Parathyroid adenoma (tissue), 2 donors: ENCODE results near the gene CEP135.

Experiments used
- H2AFZ ChIP-seq: fragments of 300-600 bp; sonication (generic); one replicate; pipeline ENCODE4 v1.7.0; 2017; ENCODE audit warnings: antibody characterized with exemption, mild to moderate bottlenecking
- H3K27ac ChIP-seq: fragments of 300-600 bp; sonication (generic); one replicate; pipeline ENCODE4 v1.7.0; 2017
- H3K27me3 ChIP-seq: fragments of 300-600 bp; sonication (generic); one replicate; pipeline ENCODE4 v1.7.0; 2017; ENCODE audit warnings: low read length; ENCODE audit not compliant: control insufficient read depth, insufficient read depth
- H3K36me3 ChIP-seq: fragments of 300-600 bp; sonication (generic); one replicate; pipeline ENCODE4 v1.7.0; 2017; ENCODE audit warnings: low read length; ENCODE audit not compliant: control insufficient read depth, insufficient read depth
- H3K4me1 ChIP-seq: fragments of 300-600 bp; sonication (generic); one replicate; pipeline ENCODE4 v1.7.0; 2017; ENCODE audit warnings: control low read depth
- H3K4me2 ChIP-seq: fragments of 300-600 bp; sonication (generic); one replicate; pipeline ENCODE4 v1.7.0; 2017; ENCODE audit warnings: low read length
- H3K4me3 ChIP-seq: fragments of 300-600 bp; sonication (generic); one replicate; pipeline ENCODE4 v1.7.0; 2017; ENCODE audit warnings: low read depth, low read length
- H3K79me2 ChIP-seq: fragments of 300-600 bp; sonication (generic); one replicate; pipeline ENCODE4 v1.7.0; 2017; ENCODE audit warnings: control low read depth
- H3K9ac ChIP-seq: fragments of 300-600 bp; sonication (generic); one replicate; pipeline ENCODE4 v1.7.0; 2017; ENCODE audit warnings: mild to moderate bottlenecking
- H3K9me3 ChIP-seq: fragments of 300-600 bp; sonication (generic); one replicate; pipeline ENCODE4 v1.7.0; 2017; ENCODE audit warnings: low read length; ENCODE audit not compliant: control insufficient read depth
- TF ChIP-seq, protein P1 (sequence below): fragments of 300-600 bp; sonication (generic); IDR thresholded peaks from one replicate; pipeline ENCODE4 v1.7.0; 2017; ENCODE audit warnings: antibody characterized with exemption, mild to moderate bottlenecking
- donor health status: primary hyperparathyroidism.

Gene CEP135

DNA sequence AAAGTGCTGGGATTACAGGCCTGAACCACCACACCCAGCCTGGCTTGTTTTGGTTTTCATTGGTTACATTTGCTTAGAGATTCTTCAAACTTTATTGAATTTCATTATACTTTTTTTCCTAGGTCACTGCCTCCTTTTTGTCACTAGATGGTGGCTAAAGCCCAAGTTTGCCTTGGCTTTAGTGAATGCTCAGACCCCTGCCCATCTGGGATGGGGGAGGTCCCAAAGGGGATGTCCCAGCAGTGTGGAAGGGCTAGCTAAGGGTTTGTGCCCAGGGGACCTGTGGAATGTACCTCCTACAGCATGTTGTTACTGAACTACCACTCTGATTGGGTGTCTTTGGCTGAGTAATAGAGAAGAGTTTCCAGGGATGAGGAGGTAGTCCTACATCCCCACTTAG is 58.4 kb downstream of the CEP135 start:
- Histone ChIP-seq H3K4me2 (no peak overlapping the region), H3K4me1 (no peaks in the 10 kb centered on the region), H3K9ac (no peak overlapping the region), H2AFZ (no peak overlapping the region), H3K4me3 (no peak overlapping the region), H3K36me3 (no peaks in the 10 kb centered on the region), H3K9me3 (no peaks in the 10 kb centered on the region), H3K27me3 (no peaks in the 10 kb centered on the region), H3K27ac (no peak overlapping the region), H3K79me2 (no peaks in the 10 kb centered on the region)
- TF ChIP-seq, protein P1, sequence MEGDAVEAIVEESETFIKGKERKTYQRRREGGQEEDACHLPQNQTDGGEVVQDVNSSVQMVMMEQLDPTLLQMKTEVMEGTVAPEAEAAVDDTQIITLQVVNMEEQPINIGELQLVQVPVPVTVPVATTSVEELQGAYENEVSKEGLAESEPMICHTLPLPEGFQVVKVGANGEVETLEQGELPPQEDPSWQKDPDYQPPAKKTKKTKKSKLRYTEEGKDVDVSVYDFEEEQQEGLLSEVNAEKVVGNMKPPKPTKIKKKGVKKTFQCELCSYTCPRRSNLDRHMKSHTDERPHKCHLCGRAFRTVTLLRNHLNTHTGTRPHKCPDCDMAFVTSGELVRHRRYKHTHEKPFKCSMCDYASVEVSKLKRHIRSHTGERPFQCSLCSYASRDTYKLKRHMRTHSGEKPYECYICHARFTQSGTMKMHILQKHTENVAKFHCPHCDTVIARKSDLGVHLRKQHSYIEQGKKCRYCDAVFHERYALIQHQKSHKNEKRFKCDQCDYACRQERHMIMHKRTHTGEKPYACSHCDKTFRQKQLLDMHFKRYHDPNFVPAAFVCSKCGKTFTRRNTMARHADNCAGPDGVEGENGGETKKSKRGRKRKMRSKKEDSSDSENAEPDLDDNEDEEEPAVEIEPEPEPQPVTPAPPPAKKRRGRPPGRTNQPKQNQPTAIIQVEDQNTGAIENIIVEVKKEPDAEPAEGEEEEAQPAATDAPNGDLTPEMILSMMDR: no peak

DNA sequence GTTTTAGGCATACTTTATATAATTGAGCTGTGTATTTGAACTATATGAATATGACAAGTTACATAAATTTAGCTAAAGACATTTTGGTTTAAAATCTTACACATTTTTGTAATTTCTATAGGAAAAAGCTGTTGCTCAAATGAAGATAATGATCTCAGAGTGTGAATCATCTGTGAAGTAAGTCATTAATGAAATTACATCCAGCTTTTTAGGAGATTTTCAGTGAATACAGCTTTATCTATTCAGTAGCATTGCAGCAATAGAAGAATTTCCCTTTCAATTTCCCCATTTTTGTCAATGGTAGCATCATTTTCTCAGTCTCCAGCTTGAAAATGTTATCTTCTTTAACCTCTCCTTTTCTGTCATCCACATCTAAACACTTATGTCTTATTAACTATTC is 59.5 kb downstream of the CEP135 start:
- no peak overlapping the region for H3K4me2 ChIP-seq
- H3K79me2 ChIP-seq: no peaks in the 10 kb centered on the region
- TF ChIP-seq, protein P1: no peak
- no peak overlapping the region for H3K9ac ChIP-seq
- no peak overlapping the region for H3K27ac ChIP-seq
- no peaks in the 10 kb centered on the region for H3K4me1 ChIP-seq
- no peaks in the 10 kb centered on the region for H3K36me3 ChIP-seq
- H3K9me3 ChIP-seq: no peaks in the 10 kb centered on the region
- no peaks in the 10 kb centered on the region for H3K27me3 ChIP-seq
- no peak overlapping the region for H3K4me3 ChIP-seq
- H2AFZ ChIP-seq: no peak overlapping the region

GRCh38 chr4:56026596-56026995 is 77.9 kb downstream of the CEP135 start:
- Histone ChIP-seq H3K4me1 (no peaks in the 10 kb centered on the region), H3K27ac (no peak overlapping the region), H3K9ac (no peak overlapping the region), H2AFZ (no peak overlapping the region), H3K4me2 (no peak overlapping the region), H3K9me3 (no peaks in the 10 kb centered on the region), H3K27me3 (no peaks in the 10 kb centered on the region), H3K36me3 (peaks cover 2% of the 10 kb centered on the region), H3K79me2 (no peaks in the 10 kb centered on the region), H3K4me3 (no peak overlapping the region)
- TF ChIP-seq, protein P1: no peak

DNA sequence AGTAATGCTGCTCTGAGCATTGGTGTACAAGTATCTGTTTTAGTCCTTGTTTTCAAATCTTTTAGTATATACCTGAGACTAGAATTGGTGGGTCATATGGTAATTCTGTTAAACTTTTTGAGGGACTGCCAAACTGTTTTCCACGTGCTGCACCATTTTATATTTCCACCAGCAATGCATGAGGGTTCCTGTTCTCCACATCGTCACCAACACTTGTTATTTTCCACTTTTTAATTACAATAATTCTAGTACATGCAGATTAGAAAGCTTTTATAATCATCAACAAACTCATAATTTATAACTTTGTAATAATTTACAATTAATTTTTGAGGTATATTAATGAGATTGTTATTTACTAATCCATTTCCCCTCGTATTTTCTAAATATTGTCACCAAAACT is 79.4 kb downstream of the CEP135 start:
- Histone ChIP-seq H3K36me3 (peaks cover 2% of the 10 kb centered on the region), H3K9ac (no peak overlapping the region)

More for the DNA sequence above, 79.4 kb downstream of the CEP135 start:
- TF ChIP-seq, protein P1: no peak
- H3K4me1 ChIP-seq: no peaks in the 10 kb centered on the region
- H3K4me3 ChIP-seq: no peak overlapping the region
- H3K79me2 ChIP-seq: no peaks in the 10 kb centered on the region
- H3K27ac ChIP-seq: no peak overlapping the region
- no peaks in the 10 kb centered on the region for H3K27me3 ChIP-seq
- no peak overlapping the region for H2AFZ ChIP-seq
- no peak overlapping the region for H3K4me2 ChIP-seq
- no peaks in the 10 kb centered on the region for H3K9me3 ChIP-seq
